Measurements from ENCODE around the gene SLC38A2. TPM values are rescaled to one million over a fixed set of nuclear protein-coding genes. Genes with fewer than 3 reads are reported as not detected.
A peak's percentile ranks its signal among the peaks of the same experiment; 100 is the strongest.

SLC38A2 gene
- total RNA-seq, 4 donors from 2014 or later, result 379 to 669 (median 479) TPM

DNA sequence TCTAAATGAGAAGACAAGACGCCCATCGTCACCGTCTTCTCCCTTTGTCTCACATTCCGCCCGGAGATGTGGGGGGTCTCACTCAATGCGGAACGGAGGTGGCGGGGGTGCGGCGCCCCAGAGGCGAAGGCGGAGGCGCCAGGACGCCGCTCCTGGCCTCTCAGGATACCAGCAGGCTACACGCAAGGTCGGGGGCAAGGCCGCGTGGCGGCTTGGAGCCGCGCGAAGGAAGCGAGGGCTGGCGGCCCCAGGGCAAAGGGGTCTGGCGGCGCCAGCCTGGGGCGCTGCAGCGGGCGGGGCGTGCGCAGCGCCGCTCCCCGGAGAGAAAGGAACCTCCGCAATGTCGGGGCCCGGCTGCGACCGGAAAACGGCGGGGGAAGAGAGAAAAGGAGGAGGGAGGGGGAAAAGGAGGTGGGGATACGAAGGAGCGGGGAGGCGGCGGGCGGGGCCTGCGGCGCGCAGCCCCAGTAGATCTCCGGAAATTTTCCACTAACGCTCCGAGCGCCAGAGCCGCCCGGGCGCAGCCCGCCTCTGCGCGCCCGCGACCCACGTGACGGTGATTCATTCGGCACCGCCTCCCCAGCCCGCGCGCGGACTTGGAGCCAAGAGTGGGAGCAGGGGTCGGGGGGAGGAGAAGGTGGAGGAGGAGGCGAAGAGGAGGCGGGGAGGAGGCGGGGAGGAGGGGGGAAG, 10.5 kb upstream of the SLC38A2 start:
- TF ChIP-seq CTCF (IDR thresholded peaks at IDR 0.05), result no peak
- ATAC-seq (ENCODE audit: low FRiP score), result peak; percentile 88
- peak; percentile 91 for DNase-seq (ENCODE audit: low spot score)

- ATAC-seq (ENCODE audit: low FRiP score), result no peak
- TF ChIP-seq CTCF (IDR thresholded peaks at IDR 0.05), result no peak
Measured at GRCh38 chr12:46382408-46382963, 9.9 kb upstream of the SLC38A2 start.

DNA sequence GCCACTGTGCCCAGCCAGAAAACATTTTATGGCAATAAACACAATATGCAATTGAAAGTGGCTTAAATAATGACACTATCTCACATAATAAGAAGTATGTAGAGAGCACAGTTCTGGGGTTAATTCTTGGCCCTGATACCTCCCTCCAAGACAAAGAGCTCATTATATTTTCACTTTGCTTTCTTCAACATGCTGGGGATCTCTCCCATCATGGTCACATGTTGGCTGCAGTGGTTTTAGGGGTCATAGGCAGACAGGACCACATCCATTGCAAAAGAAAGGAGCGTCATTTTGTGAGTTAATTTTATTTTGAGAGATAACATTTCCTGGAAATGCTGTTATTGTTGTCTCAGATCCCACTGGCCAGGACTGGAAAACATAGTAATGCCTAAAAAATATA, 8.3 kb upstream of the SLC38A2 start:
- DNase-seq (ENCODE audit: low spot score) (no peak), ATAC-seq (ENCODE audit: low FRiP score) (no peak)
- no peak for TF ChIP-seq CTCF (IDR thresholded peaks at IDR 0.05)

More at GRCh38 chr12:46382408-46382963, 9.9 kb upstream of the SLC38A2 start:
- no peak for DNase-seq (ENCODE audit: low spot score)

DNA sequence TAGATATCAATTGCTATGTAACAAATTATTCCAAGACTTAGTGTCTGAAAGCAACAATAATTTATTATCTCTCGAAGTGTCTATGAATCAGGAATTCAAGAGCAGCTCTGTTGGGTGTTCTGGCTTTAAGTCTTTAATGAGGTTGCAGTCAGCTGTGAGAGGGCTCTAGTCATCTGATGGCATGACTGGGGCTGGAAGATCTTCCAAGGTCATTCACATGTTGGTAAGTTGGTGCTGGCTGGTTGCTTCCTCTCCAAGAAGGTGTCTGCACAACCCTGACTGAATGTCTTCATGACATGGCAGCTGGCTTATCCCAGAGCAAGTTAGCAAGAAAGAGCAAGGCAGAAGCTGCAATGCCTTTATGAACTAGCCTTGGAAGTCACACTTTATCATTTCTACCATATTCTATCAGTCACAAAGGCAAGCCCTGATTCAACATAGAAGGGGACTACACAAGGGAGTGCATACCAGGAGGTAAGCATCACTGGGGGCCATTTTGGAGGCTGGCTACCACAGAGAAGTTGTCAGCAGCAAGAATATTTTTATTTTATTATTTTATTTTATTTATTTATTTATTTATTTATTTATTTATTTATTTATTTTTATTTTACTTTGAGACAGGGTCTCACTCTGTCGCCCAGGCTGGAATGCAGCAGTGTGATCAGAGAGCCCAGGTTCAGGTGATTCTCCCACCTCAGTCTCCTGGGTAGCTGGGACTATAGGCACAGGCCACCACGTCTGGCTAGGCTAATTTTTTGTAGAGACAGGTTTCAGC, 7.6 kb upstream of the SLC38A2 start:
- ATAC-seq (ENCODE audit: low FRiP score) (no peak), DNase-seq (ENCODE audit: low spot score) (no peak)
- TF ChIP-seq CTCF (IDR thresholded peaks at IDR 0.05), result no peak

DNA sequence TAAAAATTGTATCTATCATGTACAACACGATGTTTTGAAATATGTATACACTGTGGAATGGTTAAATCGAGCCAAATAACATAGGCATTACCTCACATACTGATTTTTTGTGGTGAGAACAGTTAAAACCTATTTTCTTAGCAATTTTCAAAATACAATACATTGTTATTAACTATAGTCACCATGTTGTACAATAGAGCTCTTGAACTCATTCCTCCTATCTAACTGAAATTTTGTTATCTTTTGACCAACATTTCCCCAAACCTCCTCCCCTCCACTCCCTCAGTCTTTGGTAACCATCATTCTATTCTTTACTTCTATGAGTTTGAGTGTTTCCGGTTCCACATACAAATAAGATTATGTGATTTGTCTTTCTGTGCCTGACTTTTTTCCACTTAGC, 6.8 kb upstream of the SLC38A2 start:
- DNase-seq (ENCODE audit: low spot score), result no peak
- no peak for TF ChIP-seq CTCF (IDR thresholded peaks at IDR 0.05)
- no peak for ATAC-seq (ENCODE audit: low FRiP score)

DNA sequence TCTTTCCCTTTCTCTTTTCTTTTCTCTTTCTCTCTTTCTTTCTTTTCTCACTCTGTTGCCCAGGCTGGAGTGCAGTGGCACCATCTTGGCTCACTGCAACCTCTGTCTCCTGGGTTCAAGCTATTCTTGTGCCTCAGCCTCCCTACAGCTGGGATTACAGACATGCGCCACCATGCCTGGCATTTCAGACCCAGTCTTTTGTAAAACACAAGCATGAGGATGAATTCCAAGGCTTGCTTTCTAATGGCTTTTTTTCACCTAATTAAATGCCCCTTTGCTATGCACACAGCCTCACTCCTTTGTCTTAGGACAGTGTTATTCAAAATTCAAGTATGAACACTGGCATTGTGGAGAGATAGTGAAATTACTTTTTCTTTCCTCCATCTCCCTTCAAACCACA, 6.0 kb upstream of the SLC38A2 start:
- no peak for ATAC-seq (ENCODE audit: low FRiP score)
- TF ChIP-seq CTCF (IDR thresholded peaks at IDR 0.05), result no peak
- no peak for DNase-seq (ENCODE audit: low spot score)

Measured in omental fat pad (tissue), 4 donors.